Smooth muscle cell (in vitro differentiated cells): ENCODE results near the gene SCO1. TPM values are rescaled to one million over a fixed set of nuclear protein-coding genes. Genes with fewer than 3 reads are reported as not detected.

ENCODE experiments used
- DNase-seq: peaks from one replicate; lab custom pipeline; 2025; ENCODE audit not compliant: unreplicated experiment; lab: John Stamatoyannopoulos, UW
- H2AFZ ChIP-seq: fragments of 200-600 bp; sonication (generic); 2 replicates; pipeline ENCODE4 v1.6.0; 2016; ENCODE audit warnings: antibody characterized with exemption, low read depth, mild to moderate bottlenecking
- H3F3A ChIP-seq: fragments of 200-600 bp; sonication (generic); 2 replicates; pipeline ENCODE4 v1.6.0; 2017; ENCODE audit warnings: antibody characterized with exemption, low read depth
- H3K27ac ChIP-seq: fragments of 200-600 bp; sonication (generic); 2 replicates; pipeline ENCODE4 v1.5.1; 2016; ENCODE audit warnings: low read depth, mild to moderate bottlenecking
- H3K27me3 ChIP-seq: fragments of 200-600 bp; sonication (generic); 2 replicates; pipeline ENCODE4 v1.6.1; 2016; ENCODE audit warnings: low read depth, mild to moderate bottlenecking
- H3K36me3 ChIP-seq: fragments of 200-600 bp; sonication (generic); 2 replicates; pipeline ENCODE4 v1.5.1; 2016; ENCODE audit warnings: low read depth
- H3K4me1 ChIP-seq: fragments of 200-600 bp; sonication (generic); 2 replicates; pipeline ENCODE4 v1.5.1; 2016; ENCODE audit warnings: low read depth
- H3K4me2 ChIP-seq: fragments of 200-600 bp; sonication (generic); 2 replicates; pipeline ENCODE4 v1.6.0; 2016; ENCODE audit warnings: mild to moderate bottlenecking
- H3K4me3 ChIP-seq: fragments of 200-600 bp; sonication (generic); 2 replicates; pipeline ENCODE4 v1.5.1; 2016; ENCODE audit warnings: mild to moderate bottlenecking
- H3K79me2 ChIP-seq: fragments of 200-600 bp; sonication (generic); 2 replicates; pipeline ENCODE4 v1.6.0; 2016; ENCODE audit warnings: low read depth, mild to moderate bottlenecking
- H3K9ac ChIP-seq: fragments of 200-600 bp; sonication (generic); 2 replicates; pipeline ENCODE4 v1.6.0; 2016; ENCODE audit warnings: low read depth
- H3K9me3 ChIP-seq: fragments of 200-600 bp; sonication (generic); replicated peaks from 2 replicates; pipeline ENCODE4 v1.5.1; 2016; ENCODE audit warnings: low read depth
- H4K20me1 ChIP-seq: fragments of 200-600 bp; sonication (generic); 2 replicates; pipeline ENCODE4 v1.6.0; 2016; ENCODE audit warnings: low read depth
- CTCF ChIP-seq: fragments of 200-600 bp; sonication (generic); IDR thresholded peaks from 2 replicates; pipeline ENCODE4 v1.5.1; 2017; ENCODE audit warnings: borderline replicate concordance, mild to moderate bottlenecking, antibody characterized with exemption; ENCODE audit not compliant: insufficient read depth, poor library complexity, severe bottlenecking
- WGBS: methylation state at CpG from one replicate; pipeline ENCODE4 v1.1.7; 2016; ENCODE audit warnings: low lambda C conversion rate; 5-methylcytosine and 5-hydroxymethylcytosine counted together
- polyA plus RNA-seq: library from polyadenylated mRNA; unstranded; fragments of >200 nt; fragmentation: Nextera tagmentation; extraction: Ambion mirVana; gene quantifications from 2 replicates; pipeline ENCODE4 v1.2.1, GENCODE V29; 2016
- total RNA-seq: library from RNA; depleted of rRNA; stranded (reverse); fragments of >200 nt; gene quantifications from 2 replicates; pipeline ENCODE4 v1.2.3, GENCODE V29; 2014

The SCO1 gene
- 24.8 and 25.9 TPM in 2 replicates for total RNA-seq
- 28.3 and 30.6 TPM in 2 replicates for polyA plus RNA-seq

GRCh38 chr17:10697092-10698081 lies at the start of gene SCO1, which contains the start of gene ADPRM:
SCO1 (minus strand) TSS chr17:10697533; CDS start chr17:10697507, 26 bp downstream.
ADPRM (plus strand) TSS chr17:10697594; CDS start chr17:10704927, 7,333 bp downstream.
- peak; percentile 34 for TF ChIP-seq CTCF
- Histone ChIP-seq H2AFZ (peak within 1 kb of the TSS; percentile 90), H3K36me3 (peaks cover 8% of the 10 kb centered on the region), H3F3A (peaks cover 10% of the 10 kb centered on the region), H3K4me1 (peaks cover 14% of the 10 kb centered on the region), H3K4me3 (peak within 1 kb of the TSS; percentile 85), H3K4me2 (peak within 1 kb of the TSS; percentile 99), H3K27me3 (no peaks in the 10 kb centered on the region), H3K79me2 (peaks cover 75% of the 10 kb centered on the region), H3K9me3 (no peaks in the 10 kb centered on the region), H3K9ac (peak within 1 kb of the TSS; percentile 95), H4K20me1 (no peaks in the 10 kb centered on the region), H3K27ac (peak within 1 kb of the TSS; percentile 92)
- under 1% methylated on average over 70 of the region's 84 CpGs for WGBS
- peak; percentile 77 for DNase-seq

- H3K4me1 ChIP-seq, result no peaks in the 10 kb centered on the region
- H3K4me2 ChIP-seq, result peak overlapping the region; percentile 28
- no peak overlapping the region for H3K27ac ChIP-seq
- no peaks in the 10 kb centered on the region for H4K20me1 ChIP-seq
- H3K79me2 ChIP-seq, result no peaks in the 10 kb centered on the region
- no peaks in the 10 kb centered on the region for H3F3A ChIP-seq
- no peak overlapping the region for H3K4me3 ChIP-seq
- no peak for TF ChIP-seq CTCF
- H2AFZ ChIP-seq, result no peak overlapping the region
- no peak for DNase-seq
- H3K9ac ChIP-seq, result no peak overlapping the region
- no peaks in the 10 kb centered on the region for H3K36me3 ChIP-seq
- no peaks in the 10 kb centered on the region for H3K27me3 ChIP-seq
- 21% methylated on average over 6 of the region's 6 CpGs for WGBS
- H3K9me3 ChIP-seq, result no peaks in the 10 kb centered on the region
These were observed 47.9 kb upstream of the SCO1 start for GRCh38 chr17:10745231-10745630.

GRCh38 chr17:10744501-10745000 lies 47.2 kb upstream of the SCO1 start:
- Histone ChIP-seq H3K4me1 (no peaks in the 10 kb centered on the region), H4K20me1 (no peaks in the 10 kb centered on the region), H3K4me2 (no peak overlapping the region), H3F3A (no peaks in the 10 kb centered on the region), H3K9me3 (no peaks in the 10 kb centered on the region), H3K27ac (no peak overlapping the region), H3K9ac (no peak overlapping the region), H2AFZ (no peak overlapping the region), H3K27me3 (no peaks in the 10 kb centered on the region), H3K79me2 (no peaks in the 10 kb centered on the region), H3K4me3 (no peak overlapping the region), H3K36me3 (no peaks in the 10 kb centered on the region)
- DNase-seq, result no peak
- WGBS, result 53% methylated on average over 6 of the region's 7 CpGs
- no peak for TF ChIP-seq CTCF
